Activated naive CD4-positive, alpha-beta T cell treated with anti-CD3 and anti-CD28 coated beads, Interleukin-2, amount 10 ng/mL, durations not matched to agents 7 days and 5 days (primary cell): ENCODE data around the gene GADD45GIP1.

Experiments
- CTCF ChIA-PET: fragments of 350-600 bp; sonication (Branson Sonifier 250); formaldehyde crosslinking; loops from one replicate; lab custom pipeline; 2021; ENCODE audit warnings: antibody characterized with exemption; lab: Charles Lee
- DNase-seq: peaks from one replicate; pipeline ENCODE4 v3.0.0-alpha.2; 2020
- H3K27ac Mint-ChIP-seq: one replicate; pipeline ENCODE4 v1.8.0; 2021; ENCODE audit warnings: mild to moderate bottlenecking, moderate library complexity, mixed read lengths
- H3K27me3 Mint-ChIP-seq: one replicate; pipeline ENCODE4 v1.8.0; 2021; ENCODE audit warnings: mild to moderate bottlenecking, mixed read lengths
- H3K36me3 Mint-ChIP-seq: one replicate; pipeline ENCODE4 v1.8.0; 2021; ENCODE audit warnings: mixed read lengths
- H3K4me1 Mint-ChIP-seq: one replicate; pipeline ENCODE4 v1.8.0; 2021; ENCODE audit warnings: mixed read lengths
- H3K4me3 Mint-ChIP-seq: one replicate; pipeline ENCODE4 v1.8.0; 2021; ENCODE audit warnings: mild to moderate bottlenecking, moderate library complexity, mixed read lengths
- H3K9me3 Mint-ChIP-seq: one replicate; pipeline ENCODE4 v1.8.0; 2021; ENCODE audit warnings: mixed read lengths

Gene GADD45GIP1

DNA sequence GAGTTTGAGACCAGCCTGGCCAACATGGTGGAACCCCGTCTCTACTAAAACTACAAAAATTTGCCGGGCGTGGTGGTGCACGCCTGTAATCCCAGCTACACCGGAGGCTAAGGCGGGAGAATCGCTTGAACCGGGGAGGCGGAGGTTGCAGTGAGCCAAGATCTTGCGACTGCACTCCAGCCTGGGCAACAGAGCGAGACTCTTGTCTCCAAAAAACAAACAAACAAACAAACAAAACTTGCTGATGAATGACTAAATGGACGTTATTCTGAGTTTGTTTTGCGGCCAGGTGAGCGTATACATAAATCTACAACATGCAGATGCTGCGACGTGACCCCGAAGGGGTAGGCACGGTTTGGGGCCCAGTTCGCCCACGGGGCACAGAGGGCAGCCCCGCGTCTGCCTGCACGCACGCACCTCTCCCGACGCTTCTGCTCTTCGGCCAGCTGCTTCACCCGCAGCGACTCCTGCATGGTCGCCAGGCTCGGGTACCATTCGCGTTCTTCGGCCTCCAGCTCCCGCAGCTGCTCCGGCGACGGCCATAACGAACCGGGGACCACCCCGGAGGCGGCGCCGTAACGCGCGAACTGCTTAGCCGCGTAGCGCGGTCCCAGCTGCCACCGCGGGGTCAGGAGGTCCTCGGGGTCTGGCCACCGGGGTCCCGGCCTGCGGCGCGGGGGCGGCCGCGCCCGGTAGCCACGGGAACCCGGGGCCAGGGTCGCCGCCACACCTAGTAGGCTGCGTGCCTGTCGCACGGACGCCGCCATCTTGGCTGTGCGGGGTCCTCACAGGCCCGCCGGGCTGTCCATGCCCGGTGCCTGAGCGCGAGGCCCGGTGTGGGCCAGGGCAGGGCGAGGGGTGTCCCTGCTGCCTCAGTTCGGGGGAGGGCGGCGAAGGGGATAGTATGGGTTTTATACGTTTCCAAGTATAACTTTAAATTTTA lies at the start of gene GADD45GIP1:
GADD45GIP1 (minus strand) TSS at position 778 of the 943 bp plus-strand sequence; CDS start at position 767, 11 bp downstream.
- peak; percentile 88 for DNase-seq
- Mint-ChIP-seq H3K4me1 (peaks cover 35% of the 10 kb centered on the region), H3K27me3 (no peaks in the 10 kb centered on the region), H3K27ac (peak within 1 kb of the TSS; percentile 93), H3K4me3 (peak within 1 kb of the TSS; percentile 86), H3K36me3 (peaks cover 24% of the 10 kb centered on the region), H3K9me3 (no peaks in the 10 kb centered on the region)
- CTCF ChIA-PET: interaction anchor here (0.6 to 4.9 kb wide), 4 partner anchors 8 to 72 kb away, joined by 3 to 30 read pairs (median 6); no protein-coding TSS in a partner anchor

DNA sequence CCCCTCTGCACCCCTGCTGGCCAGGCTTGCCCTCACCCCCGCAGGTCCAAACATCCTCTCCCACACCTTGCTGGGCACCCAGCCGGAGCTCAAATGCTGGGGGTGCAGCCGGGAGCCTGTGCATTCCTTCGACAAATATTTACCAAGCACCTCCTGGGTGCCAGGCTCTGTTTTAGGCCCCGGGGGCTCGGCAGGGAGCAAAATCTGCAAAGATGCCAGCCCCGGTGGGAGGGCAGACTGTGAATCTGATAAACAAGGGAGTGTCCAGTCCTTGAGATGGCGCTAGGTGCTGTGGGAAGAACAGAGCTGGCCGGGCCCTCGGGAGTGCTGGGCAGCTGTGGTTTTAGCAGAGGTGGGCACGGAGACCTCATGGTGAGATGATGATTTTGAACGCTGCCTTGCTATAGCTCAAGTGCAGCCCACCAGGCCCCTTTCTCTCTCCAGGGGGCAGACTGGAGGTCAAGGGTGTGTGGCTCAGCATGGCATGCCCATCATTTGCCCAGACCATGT lies 48.9 kb upstream of the GADD45GIP1 start:
- no peak for DNase-seq
- Mint-ChIP-seq H3K27ac (no peak overlapping the region), H3K4me3 (no peak overlapping the region), H3K36me3 (no peaks in the 10 kb centered on the region), H3K27me3 (peaks cover 33% of the 10 kb centered on the region), H3K9me3 (no peaks in the 10 kb centered on the region), H3K4me1 (no peaks in the 10 kb centered on the region)
- CTCF ChIA-PET: interaction anchor here (0.7 to 2.3 kb wide), 5 partner anchors 21 to 55 kb away, joined by 3 to 8 read pairs (median 5); no protein-coding TSS in a partner anchor

DNA sequence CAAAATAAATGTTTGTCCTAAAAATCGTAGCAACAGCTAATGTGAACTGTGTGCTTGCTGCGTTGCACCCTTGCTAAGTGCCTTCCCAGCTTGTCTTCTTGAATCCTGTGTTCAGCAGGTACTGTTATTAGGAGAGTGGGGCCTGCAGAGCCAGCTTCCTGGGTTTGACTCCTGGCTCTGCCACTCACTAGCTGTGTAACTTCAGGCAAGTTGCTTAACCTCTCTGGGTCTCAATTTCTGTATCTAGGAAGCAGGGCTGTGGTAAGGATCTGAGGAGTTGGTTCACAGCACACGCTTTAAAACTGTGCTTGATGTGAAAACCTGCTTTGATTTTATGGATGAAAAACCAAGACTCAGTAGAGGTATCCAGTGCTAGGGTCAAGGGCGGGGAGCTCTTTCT lies 48.2 kb upstream of the GADD45GIP1 start:
- CTCF ChIA-PET: interaction anchor here (0.9 to 2.3 kb wide), 2 partner anchors 20 to 56 kb away, joined by 3 to 8 read pairs; no protein-coding TSS in a partner anchor
- Mint-ChIP-seq H3K27ac (no peak overlapping the region), H3K36me3 (no peaks in the 10 kb centered on the region), H3K9me3 (no peaks in the 10 kb centered on the region), H3K4me3 (no peak overlapping the region), H3K4me1 (no peaks in the 10 kb centered on the region), H3K27me3 (peaks cover 27% of the 10 kb centered on the region)
- no peak for DNase-seq

DNA sequence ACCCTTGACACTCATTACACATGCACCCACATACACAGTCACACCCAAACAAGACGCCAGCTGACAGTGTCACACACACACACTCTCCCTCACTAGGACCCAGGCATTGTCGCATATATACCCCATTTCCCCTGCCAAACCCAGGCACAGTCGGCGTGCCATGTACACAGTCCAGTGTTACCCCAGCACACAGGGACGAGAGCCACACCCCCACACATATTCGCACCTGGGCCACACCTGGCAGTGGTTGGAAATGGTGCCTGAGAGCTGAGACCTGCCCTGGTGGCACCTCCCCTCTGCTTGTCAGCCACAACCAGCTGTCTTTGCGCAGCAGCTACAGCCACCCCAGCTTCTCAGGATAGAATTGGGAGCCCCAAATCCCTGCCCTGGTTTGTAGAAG lies 47.2 kb upstream of the GADD45GIP1 start:
- Mint-ChIP-seq H3K27ac (no peak overlapping the region), H3K36me3 (no peaks in the 10 kb centered on the region), H3K4me1 (no peaks in the 10 kb centered on the region), H3K9me3 (no peaks in the 10 kb centered on the region), H3K4me3 (no peak overlapping the region), H3K27me3 (peaks cover 22% of the 10 kb centered on the region)
- no peak for DNase-seq
- CTCF ChIA-PET: interaction anchor here (2.3 kb wide), 1 partner anchor 57 kb away, joined by 8 read pairs; no protein-coding TSS in a partner anchor

DNA sequence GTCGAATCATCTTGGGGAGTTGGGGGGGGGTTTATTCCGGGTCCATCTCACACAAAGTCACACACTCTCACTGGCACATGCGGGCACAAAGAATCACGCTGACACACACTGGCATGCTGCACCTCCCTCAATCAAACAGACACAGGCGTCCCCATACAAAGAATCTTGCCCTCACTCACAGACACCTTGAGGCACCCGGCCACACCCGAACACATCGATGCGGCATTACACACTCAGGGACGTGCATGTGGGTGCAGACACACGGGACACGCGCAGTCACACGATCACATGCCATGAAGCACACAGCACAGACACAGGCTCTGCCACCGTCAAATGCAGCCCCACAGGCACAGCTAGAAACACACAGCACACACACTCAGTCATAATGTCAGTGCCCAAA lies 46.1 kb upstream of the GADD45GIP1 start:
- DNase-seq: no peak
- no peaks in the 10 kb centered on the region for H3K4me1 Mint-ChIP-seq
- no peaks in the 10 kb centered on the region for H3K9me3 Mint-ChIP-seq
- H3K27ac Mint-ChIP-seq: no peak overlapping the region
- H3K36me3 Mint-ChIP-seq: no peaks in the 10 kb centered on the region
- CTCF ChIA-PET: no interaction called here
- no peak overlapping the region for H3K4me3 Mint-ChIP-seq
- H3K27me3 Mint-ChIP-seq: peaks cover 13% of the 10 kb centered on the region

DNA sequence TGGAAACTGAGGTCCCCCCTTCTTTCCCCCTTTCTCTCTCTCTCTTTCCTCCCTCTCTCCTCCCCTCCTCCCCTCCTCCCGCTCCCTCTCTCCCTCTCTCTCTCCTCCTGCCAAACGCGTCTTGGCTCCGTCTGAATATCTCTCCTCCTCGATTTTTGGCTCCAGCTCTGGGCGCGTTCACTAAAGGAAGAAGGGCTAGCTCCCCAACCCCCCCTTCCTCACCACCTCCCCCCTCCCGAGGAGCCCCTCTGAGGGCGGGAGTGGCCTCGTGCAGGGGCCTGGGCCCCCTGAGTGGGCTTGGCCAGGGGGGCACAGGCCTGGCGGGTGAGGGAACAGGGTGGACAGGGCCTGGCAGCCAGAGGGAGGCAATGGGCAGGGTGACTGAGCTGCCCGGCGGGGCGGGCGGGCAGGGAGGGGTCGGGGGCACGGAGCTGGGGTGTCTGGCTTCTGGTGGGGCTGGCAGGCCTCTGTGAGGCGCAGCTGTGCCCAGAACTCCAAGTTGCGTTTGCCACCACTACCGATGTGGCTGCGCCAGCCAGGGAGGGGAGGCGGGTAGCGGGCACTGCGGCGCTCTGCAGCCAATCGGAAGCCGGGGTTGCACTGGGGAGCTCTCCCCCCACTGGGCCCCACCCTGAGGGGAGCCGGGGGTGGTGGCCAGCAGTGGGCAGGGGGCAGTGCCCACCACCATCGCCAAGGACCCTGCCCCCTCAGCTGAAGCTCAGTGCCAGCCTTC lies 45.3 kb upstream of the GADD45GIP1 start:
- H3K9me3 Mint-ChIP-seq: no peaks in the 10 kb centered on the region
- H3K36me3 Mint-ChIP-seq: no peaks in the 10 kb centered on the region
- peaks cover 19% of the 10 kb centered on the region for H3K27me3 Mint-ChIP-seq
- H3K4me1 Mint-ChIP-seq: no peaks in the 10 kb centered on the region
- no peak overlapping the region for H3K27ac Mint-ChIP-seq
- CTCF ChIA-PET: interaction anchor here (0.7 kb wide), 1 partner anchor 31 kb away, joined by 4 read pairs; no protein-coding TSS in a partner anchor
- H3K4me3 Mint-ChIP-seq: no peak overlapping the region
- no peak for DNase-seq

GRCh38 chr19:13001502-13002165 lies 44.6 kb upstream of the GADD45GIP1 start:
- no peak for DNase-seq
- Mint-ChIP-seq H3K9me3 (no peaks in the 10 kb centered on the region), H3K4me1 (no peaks in the 10 kb centered on the region), H3K27ac (no peak overlapping the region), H3K36me3 (no peaks in the 10 kb centered on the region), H3K4me3 (no peak overlapping the region), H3K27me3 (peaks cover 26% of the 10 kb centered on the region)
- CTCF ChIA-PET: interaction anchor here (0.7 kb wide), 1 partner anchor 32 kb away, joined by 4 read pairs; no protein-coding TSS in a partner anchor

DNA sequence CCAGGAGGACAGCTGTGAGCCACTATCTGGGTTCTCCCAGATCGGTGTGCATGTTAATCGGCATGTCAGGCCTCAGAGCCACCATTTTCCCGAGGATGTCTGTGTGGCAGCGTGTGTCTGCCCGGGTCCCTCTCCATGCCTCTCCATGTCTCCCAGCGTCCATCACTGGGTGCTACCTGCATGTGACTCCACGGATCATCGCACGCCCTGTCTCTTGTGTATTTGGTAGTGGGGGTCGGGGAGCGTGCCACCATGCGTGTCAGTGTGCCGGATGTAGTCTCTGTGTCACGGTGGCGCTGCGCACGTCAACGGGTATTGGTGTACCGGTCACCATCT lies 44.1 kb upstream of the GADD45GIP1 start:
- CTCF ChIA-PET: no interaction called here
- no peaks in the 10 kb centered on the region for H3K36me3 Mint-ChIP-seq
- no peak overlapping the region for H3K4me3 Mint-ChIP-seq
- H3K4me1 Mint-ChIP-seq: no peaks in the 10 kb centered on the region
- H3K27ac Mint-ChIP-seq: no peak overlapping the region
- DNase-seq: no peak
- peaks cover 30% of the 10 kb centered on the region for H3K27me3 Mint-ChIP-seq
- no peaks in the 10 kb centered on the region for H3K9me3 Mint-ChIP-seq

DNA sequence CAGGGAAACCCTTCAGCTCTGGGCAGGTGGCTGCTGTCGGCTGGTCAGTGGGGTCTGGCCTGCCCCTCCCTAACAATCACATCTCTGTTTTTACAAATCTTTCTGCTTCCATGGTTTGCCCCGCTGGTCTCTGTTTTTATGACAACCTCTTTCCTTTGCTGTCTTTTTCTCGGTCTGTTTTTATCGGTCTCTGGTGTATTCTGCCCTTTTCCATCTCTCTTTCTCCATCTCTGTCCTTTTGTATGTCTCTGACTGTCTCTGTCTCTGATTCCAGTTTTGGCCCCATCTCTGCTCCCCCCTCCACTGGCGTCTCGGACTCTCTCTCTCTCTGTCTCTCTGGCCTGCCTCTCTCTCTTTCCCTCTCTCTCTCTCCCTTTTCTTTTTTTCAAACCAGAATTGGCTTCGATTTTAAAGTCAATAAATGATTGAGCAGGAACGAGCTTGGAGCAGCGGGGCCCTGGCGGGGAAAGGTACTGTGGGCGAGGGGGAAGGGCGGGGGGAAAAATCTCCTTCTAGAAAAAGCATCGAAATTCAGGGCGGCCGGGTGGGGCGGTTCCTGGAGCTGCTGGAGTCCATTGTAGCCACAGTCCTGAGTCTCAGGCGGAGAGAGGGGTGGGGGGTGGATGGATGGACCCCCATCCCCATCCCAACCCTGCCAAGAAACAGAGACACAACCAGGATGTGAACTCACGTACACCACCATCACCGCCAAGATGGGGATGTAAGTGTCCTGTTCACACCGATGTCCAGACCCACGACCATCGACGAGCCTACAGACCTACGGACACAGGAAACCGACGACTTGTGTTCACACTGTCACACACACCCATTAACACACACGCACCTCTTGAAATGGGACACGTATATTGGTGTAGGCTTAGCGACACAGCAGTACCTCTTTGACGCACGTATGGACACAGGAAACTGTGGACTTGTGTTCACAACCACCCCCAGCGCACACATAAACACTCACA lies 41.2 kb upstream of the GADD45GIP1 start:
- H3K36me3 Mint-ChIP-seq: no peaks in the 10 kb centered on the region
- no peak for DNase-seq
- peaks cover 49% of the 10 kb centered on the region for H3K27me3 Mint-ChIP-seq
- H3K4me1 Mint-ChIP-seq: peaks cover 7% of the 10 kb centered on the region
- H3K27ac Mint-ChIP-seq: no peak overlapping the region
- CTCF ChIA-PET: no interaction called here
- no peaks in the 10 kb centered on the region for H3K9me3 Mint-ChIP-seq
- peak overlapping the region; percentile 36 for H3K4me3 Mint-ChIP-seq

DNA sequence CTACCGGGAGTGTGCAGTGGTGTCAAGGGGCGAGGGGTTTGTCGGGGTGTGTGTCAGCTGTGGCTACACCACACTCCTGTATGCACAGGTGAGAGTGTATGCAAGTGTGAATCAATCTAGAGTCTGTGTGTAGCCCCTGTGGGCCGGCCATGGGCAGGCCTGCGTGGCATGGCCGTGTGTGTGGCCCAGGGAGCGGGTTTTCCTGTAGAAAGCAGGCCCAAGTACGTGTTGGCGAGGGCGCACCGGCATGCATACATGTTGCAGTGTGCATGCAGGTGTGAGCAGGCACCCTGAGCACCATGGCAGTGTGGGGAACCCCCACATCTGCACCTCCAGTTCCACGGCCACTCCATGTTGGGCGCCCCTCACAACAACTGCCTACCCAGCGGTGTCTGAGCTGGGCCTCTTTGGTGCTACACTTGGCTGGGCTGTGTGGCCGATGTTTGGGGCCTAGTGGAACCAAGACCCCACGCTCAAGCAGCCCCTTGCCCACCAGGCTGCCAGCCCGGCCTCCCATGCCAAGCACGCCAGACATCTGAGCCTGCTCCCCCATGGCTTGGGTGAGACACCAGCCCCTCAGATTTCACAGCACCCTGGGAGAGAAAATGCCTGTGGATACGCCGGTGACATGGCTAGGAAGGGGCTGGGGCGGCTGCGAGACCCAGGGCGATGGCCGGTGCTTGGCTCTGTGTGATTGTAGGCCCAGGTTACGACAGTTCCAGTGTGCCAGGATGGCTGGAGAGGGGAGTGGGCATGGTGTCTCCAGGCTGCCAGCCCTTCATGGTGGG lies 40.4 kb upstream of the GADD45GIP1 start:
- Mint-ChIP-seq H3K4me1 (peaks cover 7% of the 10 kb centered on the region), H3K4me3 (peak overlapping the region; percentile 35), H3K36me3 (no peaks in the 10 kb centered on the region), H3K27me3 (peaks cover 57% of the 10 kb centered on the region), H3K9me3 (no peaks in the 10 kb centered on the region), H3K27ac (no peak overlapping the region)
- DNase-seq: no peak
- CTCF ChIA-PET: no interaction called here

DNA sequence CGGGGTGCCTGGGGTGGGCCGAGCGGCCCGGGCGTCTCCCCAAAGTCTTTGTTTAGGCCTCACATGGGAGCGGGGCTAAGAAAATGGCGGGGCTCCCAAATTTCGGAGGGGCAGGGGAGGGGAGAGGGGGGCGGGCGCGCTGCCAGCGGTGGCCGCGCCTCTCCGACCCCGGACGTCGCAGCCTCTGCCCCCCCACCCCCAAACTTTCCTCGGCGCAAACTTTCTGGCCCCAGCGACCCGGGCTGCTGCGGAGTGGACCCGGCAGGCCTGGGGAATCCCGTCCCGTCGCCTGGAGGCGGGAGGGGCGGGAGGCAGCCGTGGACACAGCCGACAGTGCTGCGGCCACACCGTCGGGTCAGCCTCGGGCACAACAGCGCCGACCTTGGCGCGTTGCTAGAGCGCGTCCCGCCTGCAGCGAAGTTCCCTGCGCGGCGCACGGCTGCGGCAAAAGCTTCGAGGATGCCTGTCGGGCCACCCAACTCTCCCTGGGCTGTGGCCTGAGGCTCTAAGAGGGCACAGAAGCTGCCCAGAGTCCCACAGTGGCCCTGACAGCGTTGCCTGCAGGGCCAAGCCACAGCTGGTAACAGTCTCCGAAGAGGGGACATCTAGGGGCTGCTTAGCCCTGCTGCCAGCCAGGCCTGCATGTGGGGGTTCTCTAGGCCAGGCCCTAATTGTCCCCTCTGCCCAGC lies 39.5 kb upstream of the GADD45GIP1 start:
- no peak for DNase-seq
- H3K27me3 Mint-ChIP-seq: peaks cover 61% of the 10 kb centered on the region
- no peak overlapping the region for H3K27ac Mint-ChIP-seq
- H3K4me3 Mint-ChIP-seq: peak overlapping the region; percentile 35
- CTCF ChIA-PET: no interaction called here
- H3K4me1 Mint-ChIP-seq: peaks cover 7% of the 10 kb centered on the region
- no peaks in the 10 kb centered on the region for H3K9me3 Mint-ChIP-seq
- no peaks in the 10 kb centered on the region for H3K36me3 Mint-ChIP-seq
